GM19463 (cell line): ENCODE measurements around the gene CCDC71.
A peak's percentile ranks its signal among the peaks of the same experiment; 100 is the strongest.

Experiments
- ATAC-seq: cut with Tn5 transposase; IDR thresholded peaks from one replicate; pipeline ENCODE4 v1.9.1; 2021; ENCODE audit warnings: mild to moderate bottlenecking, moderate library complexity; ENCODE audit not compliant: unreplicated experiment

The CCDC71 gene

GRCh38 chr3:49170744-49171118 lies 4.6 kb upstream of the CCDC71 start:
- ATAC-seq = peak; percentile 7

GRCh38 chr3:49166752-49167556 lies 823 bp upstream of the CCDC71 start:
- no peak for ATAC-seq

DNA sequence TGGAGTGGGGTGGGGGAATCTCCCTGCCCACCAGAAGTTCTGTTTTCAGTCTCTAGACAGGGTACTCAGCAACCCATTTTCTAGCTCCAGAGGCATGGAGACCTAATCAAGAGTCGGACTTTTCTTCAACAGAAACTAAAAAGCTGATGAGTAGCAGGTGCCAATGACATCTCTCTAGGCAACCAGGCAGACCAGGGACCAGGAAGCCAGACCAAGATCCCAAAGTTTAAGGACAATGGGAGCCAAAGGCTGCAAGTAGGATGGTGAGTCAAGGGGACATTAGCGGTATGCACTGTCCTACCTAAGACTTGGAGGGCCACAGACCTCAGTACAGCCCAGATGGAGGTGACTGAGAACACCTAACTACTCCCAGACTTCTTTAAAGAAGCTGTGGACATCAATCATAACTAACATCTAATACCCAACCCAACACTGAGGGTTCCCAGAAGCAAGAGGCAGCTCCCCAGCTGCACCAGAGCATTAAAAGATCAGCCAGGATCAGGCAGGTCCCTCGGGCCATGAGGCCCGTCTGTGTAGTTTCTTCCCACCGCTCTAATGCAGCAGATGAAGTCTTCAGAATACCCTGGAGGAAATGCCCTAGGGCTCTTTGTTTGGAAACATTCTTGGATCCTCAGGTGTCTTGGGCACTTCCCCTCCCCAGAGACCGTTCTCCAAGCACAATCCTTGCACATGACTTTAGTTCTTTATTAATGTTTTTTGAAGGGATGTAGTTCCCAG lies 979 bp downstream of the CCDC71 start:
- no peak for ATAC-seq

DNA sequence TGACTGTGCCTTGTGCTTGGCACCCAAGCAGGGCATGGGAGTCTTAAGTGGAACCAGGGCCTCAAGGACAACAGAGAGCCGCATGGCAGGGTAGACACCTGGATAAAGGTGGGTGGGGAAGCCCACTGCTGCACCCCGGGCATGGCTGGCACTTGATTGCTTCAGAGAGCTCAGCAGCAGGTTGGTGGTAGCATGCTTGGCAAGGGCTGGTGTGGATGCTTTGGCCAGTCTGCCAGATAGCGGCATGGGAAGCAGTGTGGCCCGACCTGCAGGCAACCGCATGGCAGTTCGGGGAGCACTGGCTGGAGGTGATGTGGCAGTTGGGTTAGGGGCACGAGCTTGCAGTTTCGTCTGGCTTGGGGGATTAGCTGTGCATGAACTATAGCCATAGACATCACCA lies 2.5 kb downstream of the CCDC71 start:
- ATAC-seq = no peak

GRCh38 chr3:49162751-49163419 lies 3.2 kb downstream of the CCDC71 start:
- ATAC-seq = no peak

DNA sequence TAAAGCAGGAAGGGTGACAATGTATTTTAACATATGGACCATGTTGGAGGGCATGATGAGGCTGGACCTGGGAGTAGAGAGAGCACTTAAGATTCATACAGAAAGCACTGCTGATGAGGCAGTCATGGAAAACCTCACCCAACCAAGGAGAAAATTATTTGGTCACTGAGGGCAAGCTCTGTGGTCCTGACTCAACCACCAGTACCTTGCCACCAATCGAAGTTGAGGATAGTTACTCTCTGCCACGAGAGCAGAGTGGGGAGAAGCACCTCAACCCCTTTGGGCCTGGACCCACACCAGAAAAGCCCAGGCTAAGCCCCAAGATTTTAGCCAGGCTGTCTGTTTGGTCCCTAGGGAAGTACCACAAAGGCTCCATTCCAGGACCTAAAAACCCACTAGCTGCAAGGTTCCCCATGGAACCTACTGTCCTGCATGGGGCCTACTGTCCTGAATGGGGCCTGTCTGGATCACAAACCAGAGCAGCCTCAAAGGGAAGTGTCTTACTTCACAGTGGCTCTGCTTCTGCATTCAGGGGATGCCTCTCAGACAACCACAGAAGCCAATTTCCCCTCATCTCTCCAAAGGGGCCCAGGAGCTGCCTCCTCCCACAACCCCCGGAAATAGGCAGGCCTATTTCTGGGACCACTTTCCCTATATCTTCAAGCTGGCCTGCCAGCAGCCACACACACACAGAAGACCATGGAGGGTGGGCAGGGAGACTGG lies 4.2 kb downstream of the CCDC71 start:
- no peak for ATAC-seq

GRCh38 chr3:49161197-49161596 lies 4.9 kb downstream of the CCDC71 start:
- ATAC-seq = no peak

DNA sequence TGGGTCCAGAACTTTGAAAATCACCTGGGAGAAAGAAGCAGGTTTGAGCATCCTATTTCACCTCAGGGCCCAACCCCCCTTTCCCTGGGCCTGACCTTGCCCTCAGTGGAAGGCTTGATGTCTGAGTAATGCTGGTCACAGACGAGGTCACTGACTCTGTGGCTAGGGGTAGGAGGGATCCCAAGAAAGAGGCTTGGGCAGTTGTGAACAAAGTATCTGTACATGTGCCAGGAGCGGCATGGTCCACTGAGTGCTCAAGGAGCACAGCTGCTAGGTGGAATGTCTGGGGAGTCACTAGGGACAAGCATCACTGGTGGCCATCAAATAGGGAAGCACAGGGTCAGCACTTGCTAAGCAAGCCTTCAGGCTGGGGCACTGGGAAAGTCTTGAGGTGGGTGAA lies 7.3 kb downstream of the CCDC71 start:
- ATAC-seq = no peak

DNA sequence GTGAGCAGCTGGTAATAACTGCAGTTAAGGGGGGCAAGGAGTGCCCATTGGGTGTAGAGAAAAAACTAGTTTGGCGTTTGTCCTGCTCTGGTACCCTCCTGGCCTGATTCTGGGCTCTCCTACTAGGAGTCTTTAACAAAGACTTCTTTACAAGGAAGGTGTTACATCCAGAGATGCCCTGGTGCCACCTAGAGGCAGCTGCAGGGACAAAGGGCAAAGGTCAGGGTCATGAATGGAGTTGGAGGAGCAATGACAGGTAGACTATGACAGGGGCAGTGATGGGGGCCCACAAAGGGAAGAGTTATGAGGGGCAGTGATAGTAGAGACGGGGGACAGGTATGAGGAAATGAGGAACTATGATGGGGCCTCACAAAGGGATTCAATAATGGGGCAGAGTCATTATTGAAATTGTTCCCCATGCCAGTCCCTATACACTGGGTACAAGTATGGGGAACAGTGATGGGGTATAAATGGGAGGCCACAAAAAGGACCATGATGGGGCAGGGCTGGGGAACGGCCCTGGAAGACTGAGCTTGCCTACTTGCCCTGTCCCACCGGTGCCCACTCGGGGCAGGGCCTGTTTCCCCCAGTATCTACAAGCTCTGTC lies 7.9 kb downstream of the CCDC71 start:
- ATAC-seq = no peak

DNA sequence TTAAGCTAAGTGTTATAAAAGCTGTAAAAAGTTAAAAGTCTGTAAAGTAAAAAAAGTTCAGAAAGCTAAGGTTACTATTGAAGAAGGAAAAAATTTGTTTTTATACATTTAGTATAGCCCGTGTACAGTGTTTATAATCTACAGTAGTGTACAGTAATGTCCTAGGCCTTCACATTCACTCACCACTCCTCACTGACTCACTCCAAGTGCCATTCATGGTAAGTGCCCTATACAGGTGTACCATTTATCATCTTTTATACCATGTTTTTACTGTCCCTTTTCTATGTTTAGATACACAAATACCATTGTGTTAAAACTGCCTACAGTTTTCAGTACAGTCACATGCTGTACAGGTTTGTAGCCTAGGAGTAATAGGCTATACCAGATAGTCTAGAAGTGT lies 8.8 kb downstream of the CCDC71 start:
- ATAC-seq = no peak

- no peak for ATAC-seq
These were observed 12.7 kb downstream of the CCDC71 start for GRCh38 chr3:49153349-49153912.

DNA sequence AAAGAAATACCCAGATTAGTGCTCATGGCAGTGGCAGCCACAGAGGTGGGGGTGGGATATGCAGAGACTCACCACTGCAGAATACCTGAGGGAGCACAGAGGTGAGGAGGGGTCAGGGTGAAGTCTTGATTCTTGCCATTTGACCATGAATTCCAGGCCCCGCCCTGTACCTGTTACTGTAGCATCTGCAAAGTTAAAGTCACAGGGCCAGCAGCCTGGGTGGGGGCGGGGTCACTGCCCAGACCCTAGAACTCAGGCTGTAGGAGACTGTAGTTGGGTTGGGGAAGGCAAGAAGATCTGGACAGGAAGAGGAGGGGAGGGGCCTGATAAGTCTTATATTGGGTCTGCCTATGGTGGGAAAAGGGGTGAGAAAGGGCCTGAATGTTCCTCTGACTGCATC lies 14.5 kb downstream of the CCDC71 start:
- no peak for ATAC-seq

DNA sequence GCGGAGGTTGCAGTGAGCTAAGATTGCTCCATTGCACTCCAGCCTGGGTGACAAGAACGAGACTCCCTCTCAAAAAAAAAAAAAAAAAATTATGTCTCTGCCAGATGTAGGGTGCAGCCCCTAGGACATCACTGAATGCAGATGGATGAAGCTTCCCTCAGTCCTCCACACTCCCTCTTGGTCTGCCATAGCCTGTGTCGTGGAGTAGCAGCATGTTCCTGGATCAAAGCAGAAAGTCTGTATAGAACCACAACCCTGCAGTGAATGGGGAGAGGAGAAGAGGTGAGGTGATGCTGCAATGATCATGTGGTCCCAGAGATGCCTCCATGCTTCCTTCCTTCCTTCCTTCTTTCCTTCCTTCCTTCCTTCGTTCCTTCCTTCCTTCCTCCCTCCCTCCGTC lies 18.0 kb downstream of the CCDC71 start:
- no peak for ATAC-seq

- no peak for ATAC-seq
These were observed 26.1 kb downstream of the CCDC71 start for GRCh38 chr3:49140080-49140479.

GRCh38 chr3:49135499-49135898 lies 30.6 kb downstream of the CCDC71 start:
- ATAC-seq = no peak

DNA sequence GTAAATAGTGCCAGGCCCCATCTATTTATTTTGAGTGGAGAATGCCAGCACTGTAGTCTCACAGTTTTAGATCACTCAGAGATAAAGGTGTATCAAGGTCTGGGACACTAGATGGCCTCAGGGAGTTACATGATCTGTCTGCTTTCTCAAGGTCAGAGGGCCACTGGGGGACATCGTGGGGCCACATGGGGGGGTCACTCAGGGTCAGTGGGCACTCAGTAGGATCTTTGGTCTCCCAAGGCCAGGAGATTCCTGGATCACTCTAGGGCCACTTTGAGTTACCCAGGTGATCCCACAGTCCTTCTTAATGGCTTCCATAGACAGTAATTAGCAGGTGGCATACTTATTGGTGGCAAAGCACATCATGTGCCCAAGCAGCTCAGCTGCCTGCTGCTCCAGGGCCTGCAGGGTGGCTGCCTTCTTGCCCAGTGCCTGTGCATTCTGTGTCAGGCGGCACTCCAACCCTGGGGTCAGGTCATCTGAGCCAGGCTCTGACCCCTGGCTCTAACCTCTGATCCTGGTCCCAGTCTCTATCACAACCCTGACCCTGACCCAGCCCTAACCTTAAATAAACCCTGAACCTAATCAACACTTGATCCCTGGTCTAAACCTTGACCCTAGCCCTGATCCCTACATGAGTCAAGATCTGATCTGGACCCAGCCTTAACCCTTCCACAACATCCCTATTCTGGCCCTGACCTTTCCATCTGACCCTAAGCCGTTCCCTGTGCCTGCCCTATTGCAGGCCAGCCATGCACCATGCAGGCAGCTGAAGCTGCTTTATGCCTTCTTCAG lies 31.5 kb downstream of the CCDC71 start:
- ATAC-seq = no peak

GRCh38 chr3:49133226-49133951 lies 32.7 kb downstream of the CCDC71 start:
- no peak for ATAC-seq

DNA sequence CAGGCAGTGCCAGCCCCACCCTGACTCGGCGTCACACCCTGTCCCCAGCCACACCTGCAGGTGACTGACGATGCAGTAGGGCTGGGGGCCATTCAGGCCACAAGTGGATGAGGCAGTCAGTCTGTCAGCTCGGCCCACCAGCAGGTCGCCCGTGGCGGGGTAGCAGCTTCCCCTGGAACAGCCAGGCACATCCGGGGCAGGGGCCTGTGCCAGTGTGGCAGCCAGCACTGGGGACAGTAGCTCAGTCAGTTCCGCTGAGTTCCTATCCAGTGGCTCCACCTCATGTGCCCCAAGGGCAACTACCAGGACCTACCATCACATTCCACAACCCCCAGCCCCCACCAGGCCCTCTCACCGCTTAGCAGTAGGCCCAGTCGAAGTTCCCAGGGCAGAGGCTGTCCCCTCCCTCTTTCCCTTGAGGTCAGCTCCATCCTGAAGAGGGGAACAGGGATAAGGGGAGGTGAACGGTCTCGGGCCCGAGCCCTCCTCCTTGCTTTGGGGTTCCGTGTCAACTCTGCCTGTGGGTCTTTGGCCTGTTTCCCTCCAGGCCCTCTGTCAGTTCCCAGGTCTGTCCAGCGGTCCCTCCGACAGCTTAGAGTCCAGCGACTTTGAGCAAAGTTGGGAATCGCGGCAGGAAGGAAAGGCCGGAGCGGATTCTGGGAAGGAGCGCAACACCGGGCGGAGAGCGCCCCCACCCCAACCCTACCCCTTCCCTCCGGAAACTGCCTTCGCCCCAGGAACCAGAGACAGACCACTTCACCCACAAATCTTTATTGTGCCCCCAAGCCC lies 33.5 kb downstream of the CCDC71 start, which contains the start of gene LAMB2:
TSS of gene LAMB2 (minus strand) at position 614 of the 789 bp plus-strand sequence. CDS start at position 431, 183 bp downstream.
- no peak for ATAC-seq
